ENCODE results near the gene TRAPPC2B.

- TF ChIP-seq CTCF (IDR thresholded peaks at IDR 0.05) = no peak
- TF ChIP-seq ZFX (IDR thresholded peaks at IDR 0.05; ENCODE audit: borderline replicate concordance) = no peak
Observed at GRCh38 chr19:57324992-57325391, 38.4 kb upstream of the TRAPPC2B start.

All from 22Rv1 (cell line).